ENCODE measurements around the gene COL23A1.

- TF ChIP-seq CTCF (conservative IDR thresholded peaks at IDR 0.05; ENCODE audit: low read depth, low read length) (no peak), EZH2 (IDR thresholded peaks at IDR 0.05; ENCODE audit: borderline replicate concordance, low read depth, low read length, poor library complexity, severe bottlenecking) (no peak)
These were observed 326.1 kb downstream of the COL23A1 start for GRCh38 chr5:178264044-178264443.
